Uterus (tissue), 2 donors: Measurements from ENCODE around the gene SLC9A6.

Experiments
- POLR2A ChIP-seq, 2 donors: fragments of 450-650 bp; IDR thresholded peaks; one replicate each; pipeline ENCODE4 v1.6.1; 2016; ENCODE audit warnings: antibody characterized with exemption in 2 of 2, mild to moderate bottlenecking in 1 of 2, moderate library complexity in 1 of 2
- TF ChIP-seq, protein P1 (sequence below), 4 experiments: fragments of 200-600 bp in 2 of 4; fragments of 450-650 bp in 2 of 4; sonication (generic) in 2 of 4; IDR thresholded peaks; one replicate each; pipeline ENCODE4 v1.5.1; 2016 to 2019; ENCODE audit warnings: antibody characterized with exemption in 4 of 4, mild to moderate bottlenecking in 2 of 4, moderate library complexity in 1 of 4

DNA sequence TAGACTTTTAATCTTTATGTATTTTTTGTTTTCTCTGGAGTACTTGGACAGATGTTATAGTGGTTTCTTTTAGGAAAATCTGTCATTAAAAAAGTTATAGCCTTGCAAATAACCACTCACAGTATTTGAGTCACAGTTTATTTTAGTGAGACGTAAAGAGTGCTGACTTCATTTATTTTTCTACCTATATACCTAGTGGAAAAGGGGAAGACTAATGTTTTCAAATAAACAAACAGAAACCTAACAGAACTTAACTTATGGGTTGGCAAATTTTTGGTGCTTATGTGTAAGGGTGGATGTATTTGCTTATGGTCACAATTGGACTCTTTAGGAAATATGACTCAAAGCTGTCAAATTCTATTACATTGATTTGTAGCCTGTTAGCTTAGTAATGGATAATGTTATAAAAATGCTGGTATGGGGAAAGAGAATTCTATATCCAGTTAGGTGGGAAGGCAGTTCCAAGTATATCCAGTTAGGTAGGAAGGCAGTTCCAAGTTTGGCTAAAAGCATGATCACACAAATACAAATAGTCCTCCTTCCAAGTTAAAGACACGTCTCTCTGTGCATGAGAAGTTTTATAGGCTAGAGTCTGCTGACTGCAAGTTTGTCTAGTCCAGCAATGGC, 61.9 kb downstream of the SLC9A6 start:
- no peak for TF ChIP-seq POLR2A (IDR thresholded peaks at IDR 0.05)
- TF ChIP-seq, protein P1, sequence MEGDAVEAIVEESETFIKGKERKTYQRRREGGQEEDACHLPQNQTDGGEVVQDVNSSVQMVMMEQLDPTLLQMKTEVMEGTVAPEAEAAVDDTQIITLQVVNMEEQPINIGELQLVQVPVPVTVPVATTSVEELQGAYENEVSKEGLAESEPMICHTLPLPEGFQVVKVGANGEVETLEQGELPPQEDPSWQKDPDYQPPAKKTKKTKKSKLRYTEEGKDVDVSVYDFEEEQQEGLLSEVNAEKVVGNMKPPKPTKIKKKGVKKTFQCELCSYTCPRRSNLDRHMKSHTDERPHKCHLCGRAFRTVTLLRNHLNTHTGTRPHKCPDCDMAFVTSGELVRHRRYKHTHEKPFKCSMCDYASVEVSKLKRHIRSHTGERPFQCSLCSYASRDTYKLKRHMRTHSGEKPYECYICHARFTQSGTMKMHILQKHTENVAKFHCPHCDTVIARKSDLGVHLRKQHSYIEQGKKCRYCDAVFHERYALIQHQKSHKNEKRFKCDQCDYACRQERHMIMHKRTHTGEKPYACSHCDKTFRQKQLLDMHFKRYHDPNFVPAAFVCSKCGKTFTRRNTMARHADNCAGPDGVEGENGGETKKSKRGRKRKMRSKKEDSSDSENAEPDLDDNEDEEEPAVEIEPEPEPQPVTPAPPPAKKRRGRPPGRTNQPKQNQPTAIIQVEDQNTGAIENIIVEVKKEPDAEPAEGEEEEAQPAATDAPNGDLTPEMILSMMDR (IDR thresholded peaks at IDR 0.05): no peak
